ENCODE results near the gene RARRES2. TPM values are rescaled to one million over a fixed set of nuclear protein-coding genes. Genes with fewer than 3 reads are reported as not detected.
A peak's percentile ranks its signal among the peaks of the same experiment; 100 is the strongest.

Gene RARRES2
- total RNA-seq, 1 experiment from 2014 or later: 60.9 TPM

DNA sequence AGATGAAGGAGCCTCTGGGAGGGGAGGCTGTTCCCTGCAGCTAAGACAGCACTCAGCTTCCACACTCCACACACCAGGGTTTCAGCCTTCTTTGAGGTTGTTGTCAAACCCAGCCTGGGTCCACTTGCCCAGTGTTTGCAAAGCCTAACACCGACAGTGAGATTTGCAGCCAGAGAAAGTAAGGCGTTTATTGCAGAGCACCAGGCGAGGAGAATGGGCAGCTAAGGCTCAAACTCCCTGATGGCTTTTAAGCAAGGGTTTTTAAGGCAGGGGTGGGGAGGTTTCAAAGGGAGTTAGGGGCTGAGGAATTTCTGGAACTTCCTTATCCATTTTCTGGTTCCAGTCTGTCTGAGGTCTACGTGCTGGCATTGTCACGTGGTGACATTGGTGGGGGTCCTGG is 33.0 kb upstream of the RARRES2 start:
- Histone ChIP-seq H2AFZ (ENCODE audit: low read length) (no peak overlapping the region), H4K5ac (ENCODE audit: insufficient read length, low read depth, low read length) (no peak overlapping the region), H3K4me1 (ENCODE audit: insufficient read depth, low read length) (peaks cover 12% of the 10 kb centered on the region; the same call in 1 of the 2 replicates), H3T11ph (ENCODE audit: low read length) (no peak overlapping the region), H3K18ac (ENCODE audit: insufficient read length, low read depth, low read length) (no peak overlapping the region), H3K4me2 (ENCODE audit: insufficient read depth, insufficient read length, low read length) (no peak overlapping the region), H3K4ac (ENCODE audit: low read depth, low read length) (no peak overlapping the region), H3K79me2 (ENCODE audit: insufficient read depth, low read length) (peaks cover 11% of the 10 kb centered on the region; the same call in 1 of the 2 replicates), H3K9ac (ENCODE audit: extremely low read depth, insufficient read length, low read length) (no peak overlapping the region), H4K8ac (replicated peaks; ENCODE audit: insufficient read length, low read depth, low read length) (no peak overlapping the region), H3K14ac (ENCODE audit: insufficient read depth, low read length) (no peak overlapping the region), H3K9me3 (ENCODE audit: control insufficient read depth, low read depth, low read length) (no peaks in the 10 kb centered on the region), H2BK20ac (ENCODE audit: low read depth, low read length, poor library complexity, severe bottlenecking) (no peak overlapping the region), H2BK5ac (ENCODE audit: insufficient read length, low read length) (no peak overlapping the region), H4K91ac (ENCODE audit: insufficient read length, low read depth, low read length) (no peak overlapping the region), H3K23me2 (ENCODE audit: insufficient read length, low read depth, low read length, poor library complexity, severe bottlenecking) (peaks cover 7% of the 10 kb centered on the region), H3K79me1 (ENCODE audit: insufficient read depth, low read depth, low read length, poor library complexity, severe bottlenecking) (peaks cover 7% of the 10 kb centered on the region), H2BK120ac (ENCODE audit: low read depth, low read length, poor library complexity, severe bottlenecking) (no peak overlapping the region), H2BK15ac (ENCODE audit: low read depth, low read length) (no peak overlapping the region), H3K56ac (ENCODE audit: insufficient read length, low read depth, low read length) (no peak overlapping the region), H2AK5ac (ENCODE audit: insufficient read length, low read length) (no peak overlapping the region), H2BK12ac (ENCODE audit: insufficient read length, low read depth, low read length) (no peak overlapping the region), H4K20me1 (ENCODE audit: control insufficient read depth, insufficient read depth, insufficient read length) (no peaks in the 10 kb centered on the region), H3K27me3 (ENCODE audit: insufficient read depth, low read length) (no peaks in the 10 kb centered on the region), H3K27ac (ENCODE audit: insufficient read length, low read depth, low read length) (no peak overlapping the region), H3K23ac (ENCODE audit: insufficient read length, low read depth, low read length) (no peak overlapping the region)
- TF ChIP-seq, protein P1, sequence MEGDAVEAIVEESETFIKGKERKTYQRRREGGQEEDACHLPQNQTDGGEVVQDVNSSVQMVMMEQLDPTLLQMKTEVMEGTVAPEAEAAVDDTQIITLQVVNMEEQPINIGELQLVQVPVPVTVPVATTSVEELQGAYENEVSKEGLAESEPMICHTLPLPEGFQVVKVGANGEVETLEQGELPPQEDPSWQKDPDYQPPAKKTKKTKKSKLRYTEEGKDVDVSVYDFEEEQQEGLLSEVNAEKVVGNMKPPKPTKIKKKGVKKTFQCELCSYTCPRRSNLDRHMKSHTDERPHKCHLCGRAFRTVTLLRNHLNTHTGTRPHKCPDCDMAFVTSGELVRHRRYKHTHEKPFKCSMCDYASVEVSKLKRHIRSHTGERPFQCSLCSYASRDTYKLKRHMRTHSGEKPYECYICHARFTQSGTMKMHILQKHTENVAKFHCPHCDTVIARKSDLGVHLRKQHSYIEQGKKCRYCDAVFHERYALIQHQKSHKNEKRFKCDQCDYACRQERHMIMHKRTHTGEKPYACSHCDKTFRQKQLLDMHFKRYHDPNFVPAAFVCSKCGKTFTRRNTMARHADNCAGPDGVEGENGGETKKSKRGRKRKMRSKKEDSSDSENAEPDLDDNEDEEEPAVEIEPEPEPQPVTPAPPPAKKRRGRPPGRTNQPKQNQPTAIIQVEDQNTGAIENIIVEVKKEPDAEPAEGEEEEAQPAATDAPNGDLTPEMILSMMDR (conservative IDR thresholded peaks at IDR 0.05): no peak
- H3K4me1 Mint-ChIP-seq: peaks cover 55 to 65% of the 10 kb centered on the region in 2 experiments
- H3K9me3 Mint-ChIP-seq: no peaks in the 10 kb centered on the region
- no peak overlapping the region for H3K4me3 Mint-ChIP-seq
- no peaks in the 10 kb centered on the region for H3K27me3 Mint-ChIP-seq (ENCODE audit: low read depth)
- no CpG with 5 or more reads among the region's 5 CpGs for WGBS (ENCODE audit: extremely low coverage, insufficient read length, low lambda C conversion rate)
- H3K36me3 Mint-ChIP-seq (ENCODE audit: insufficient read depth in 1 of 3, low read depth in 3 of 3): peaks cover 30 to 49% (median 43%) of the 10 kb centered on the region in 3 experiments; a peak in 6 of 7 replicates
- H3K27ac Mint-ChIP-seq: peak overlapping the region; percentile 85 to 90 (median 88)
- DNase-seq: no peak
